Tibial artery (tissue), 4 donors: Measurements from ENCODE around the gene EFCAB14.
"Not testable (repeated sequence)": the region's sequence is repeated elsewhere in the genome, so short reads cannot be mapped to it uniquely, and the experiment has no call there.

ENCODE experiments used
- DNase-seq, 2 donors: peaks; one replicate each; pipeline ENCODE4 v3.0.0-alpha.2; 2019
- H3K27ac ChIP-seq, 2 donors: fragments of 200-600 bp; sonication (generic) in 1 of 2; 1 replicate in 1 of 2; 2 replicates in 1 of 2; pipeline ENCODE4 v1.5.1; 2018 to 2019; ENCODE audit warnings: mild to moderate bottlenecking in 1 of 2
- H3K27me3 ChIP-seq, 2 donors: fragments of 200-600 bp; sonication (generic) in 1 of 2; one replicate each; pipeline versions ENCODE4 v1.5.1 to v1.6.0; 2016 to 2019
- H3K36me3 ChIP-seq, 3 donors: fragments of 200-600 bp; sonication (generic) in 2 of 3; one replicate each; pipeline ENCODE4 v1.5.1; 2016 to 2019; ENCODE audit warnings: mild to moderate bottlenecking in 2 of 3
- H3K4me1 ChIP-seq, 4 donors: fragments of 200-600 bp; sonication (generic) in 2 of 4; 1 replicate in 3 of 4; 2 replicates in 1 of 4; pipeline ENCODE4 v1.5.1; 2016 to 2019
- H3K4me3 ChIP-seq, 2 donors: fragments of 200-600 bp; sonication (generic) in 1 of 2; 1 replicate in 1 of 2; 2 replicates in 1 of 2; pipeline ENCODE4 v1.5.1; 2018 to 2019; ENCODE audit warnings: mild to moderate bottlenecking in 2 of 2
- H3K9me3 ChIP-seq, 3 donors: fragments of 200-600 bp; sonication (generic) in 1 of 3; one replicate each; pipeline ENCODE4 v1.5.1; 2016 to 2019
- CTCF ChIP-seq, 2 experiments: fragments of 200-600 bp in 1 of 2; fragments of 450-650 bp in 1 of 2; IDR thresholded peaks; one replicate each; pipeline ENCODE4 v1.5.1; 2017 to 2019; ENCODE audit warnings: antibody characterized with exemption in 2 of 2, mild to moderate bottlenecking in 1 of 2, moderate library complexity in 1 of 2
- intact Hi-C: fragments of 100-400 bp; cut with DNase I; formaldehyde crosslinking; loops from one replicate; pipeline ENCODE4 v1.15.0; 2023; ENCODE audit warnings: low total_unique reads

Gene EFCAB14

GRCh38 chr1:46672696-46673095 lies 46.2 kb downstream of the EFCAB14 start:
- TF ChIP-seq CTCF (IDR thresholded peaks at IDR 0.05) = no peak
- peaks cover 0 to 5% (median 0%) of the 10 kb centered on the region in 4 donors for H3K4me1 ChIP-seq
- H3K36me3 ChIP-seq = peaks cover 7 to 52% (median 25%) of the 10 kb centered on the region in 3 donors
- no peak for DNase-seq
- H3K4me3 ChIP-seq = no peak overlapping the region
- H3K27me3 ChIP-seq = no peaks in the 10 kb centered on the region
- H3K27ac ChIP-seq = no peak overlapping the region
- intact Hi-C loops = no loop called here
- no peaks in the 10 kb centered on the region for H3K9me3 ChIP-seq

DNA sequence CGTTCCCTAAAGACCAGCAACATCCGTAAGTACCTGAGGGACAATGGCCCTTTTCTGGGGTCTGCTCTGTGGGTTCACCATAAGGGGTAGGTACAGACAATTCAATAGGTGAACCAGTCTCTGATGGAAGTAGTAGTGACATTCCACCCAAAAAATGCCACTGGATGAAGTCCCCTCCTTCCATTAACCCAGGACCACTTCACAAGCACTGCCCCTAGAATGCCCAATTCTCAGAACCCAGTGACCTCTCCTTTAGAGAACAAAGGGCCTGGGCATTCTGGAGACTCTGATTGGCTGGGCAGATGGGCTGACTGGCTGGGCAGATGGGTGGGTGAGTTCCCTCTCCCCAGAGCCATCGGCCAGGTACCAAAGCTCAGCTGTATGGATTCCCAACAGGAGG lies 47.4 kb downstream of the EFCAB14 start, which contains the start of gene TEX38:
TSS of gene TEX38 (plus strand) at position 301 of the 400 bp plus-strand sequence. CDS start at position 382, 81 bp downstream.
- no peaks in the 10 kb centered on the region for H3K27me3 ChIP-seq
- no peak for DNase-seq
- intact Hi-C loops = no loop called here
- H3K36me3 ChIP-seq = peaks cover 0 to 43% (median 17%) of the 10 kb centered on the region in 3 donors
- no peaks in the 10 kb centered on the region for H3K9me3 ChIP-seq
- H3K27ac ChIP-seq = no peak within 1 kb of the TSS
- peaks cover 0 to 15% (median 10%) of the 10 kb centered on the region in 4 donors for H3K4me1 ChIP-seq
- no peak within 1 kb of the TSS for H3K4me3 ChIP-seq
- TF ChIP-seq CTCF (IDR thresholded peaks at IDR 0.05) = no peak

- Histone ChIP-seq H3K27ac (no peak overlapping the region), H3K4me1 (peaks cover 0 to 26% (median 20%) of the 10 kb centered on the region in 4 donors), H3K4me3 (no peak overlapping the region), H3K27me3 (no peaks in the 10 kb centered on the region), H3K36me3 (peaks cover 2 to 32% (median 12%) of the 10 kb centered on the region in 3 donors), H3K9me3 (no peaks in the 10 kb centered on the region)
- TF ChIP-seq CTCF (IDR thresholded peaks at IDR 0.05) = no peak
- no peak for DNase-seq
- intact Hi-C loops = no loop called here
These were observed 48.8 kb downstream of the EFCAB14 start for GRCh38 chr1:46670134-46670533.

DNA sequence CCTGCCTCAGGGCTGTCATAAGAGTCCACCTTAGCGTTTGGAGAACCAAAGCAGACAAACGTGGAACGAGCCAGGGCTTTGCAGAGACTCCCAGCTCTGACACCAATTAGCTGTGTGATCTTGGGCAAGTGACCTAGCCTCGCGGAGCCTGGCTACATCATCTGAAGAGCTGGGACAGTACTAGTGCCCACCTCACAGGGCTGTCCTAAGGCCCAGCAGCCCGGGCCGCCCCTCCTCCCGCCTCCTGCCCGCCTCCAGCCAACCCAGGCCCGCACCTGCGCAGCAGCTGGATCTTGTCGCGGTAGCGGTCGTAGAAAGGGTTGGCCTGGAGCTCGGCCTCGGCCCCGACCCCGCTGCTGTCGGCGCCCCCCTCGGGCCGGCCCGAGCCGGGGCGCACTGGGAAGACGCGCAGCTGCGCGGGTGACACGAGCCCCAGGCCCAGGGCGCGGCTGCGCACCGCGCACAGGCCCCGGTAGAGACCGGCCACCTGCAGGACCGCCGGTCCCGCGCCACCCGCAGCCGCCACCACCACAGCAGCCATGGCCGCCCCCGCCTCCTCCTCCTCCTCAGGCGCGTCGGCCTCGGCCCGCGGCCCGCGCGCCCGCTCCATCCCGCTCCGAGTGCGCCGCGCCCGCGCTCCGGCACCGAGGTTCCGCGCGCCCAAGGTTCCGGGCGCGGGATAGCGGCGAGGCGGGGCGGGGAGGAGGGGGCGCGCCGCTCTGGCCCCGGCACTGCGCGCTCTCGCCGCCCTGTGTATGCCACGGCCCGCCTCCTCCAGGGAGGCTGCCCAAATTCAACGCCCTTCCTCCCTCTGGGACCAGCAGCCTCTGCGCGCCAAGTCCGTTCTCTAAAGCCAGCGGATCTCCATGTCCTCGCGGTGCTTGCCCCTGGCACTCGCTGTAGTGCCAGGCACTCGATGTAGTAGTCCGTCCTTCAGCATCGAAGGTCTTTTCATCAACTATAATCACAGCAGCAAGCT lies 50.8 kb downstream of the EFCAB14 start, which contains the start of gene ATPAF1:
TSS of gene ATPAF1 (minus strand) at position 583 of the 979 bp plus-strand sequence. CDS start at position 541, 42 bp downstream.
- TF ChIP-seq CTCF (IDR thresholded peaks at IDR 0.05) = no peak
- Histone ChIP-seq H3K27me3 (no peaks in the 10 kb centered on the region), H3K27ac (peak within 1 kb of the TSS; percentile 89 to 91), H3K4me3 (peak within 1 kb of the TSS; percentile 73 to 95), H3K4me1 (peaks cover 0 to 34% (median 22%) of the 10 kb centered on the region in 4 donors), H3K36me3 (peaks cover 19 to 27% (median 19%) of the 10 kb centered on the region in 3 donors), H3K9me3 (no peaks in the 10 kb centered on the region)
- intact Hi-C loops = loop anchor here (5.0 kb wide), 2 partner anchors 49 to 51 kb away; partner anchors contain the start of genes EFCAB14 and MOB3C
- peak; percentile 64 to 90 for DNase-seq

- Histone ChIP-seq H3K4me1 (peaks cover 0 to 34% (median 22%) of the 10 kb centered on the region in 4 donors), H3K4me3 (no peak overlapping the region), H3K36me3 (peaks cover 19 to 28% (median 26%) of the 10 kb centered on the region in 3 donors), H3K27ac (no peak overlapping the region), H3K9me3 (no peaks in the 10 kb centered on the region), H3K27me3 (no peaks in the 10 kb centered on the region)
- TF ChIP-seq CTCF (IDR thresholded peaks at IDR 0.05) = no peak
- intact Hi-C loops = loop anchor here (5.0 kb wide), 2 partner anchors 49 to 51 kb away; partner anchors contain the start of genes EFCAB14 and MOB3C
- DNase-seq = no peak
These were observed 52.9 kb downstream of the EFCAB14 start for GRCh38 chr1:46665983-46666382.

DNA sequence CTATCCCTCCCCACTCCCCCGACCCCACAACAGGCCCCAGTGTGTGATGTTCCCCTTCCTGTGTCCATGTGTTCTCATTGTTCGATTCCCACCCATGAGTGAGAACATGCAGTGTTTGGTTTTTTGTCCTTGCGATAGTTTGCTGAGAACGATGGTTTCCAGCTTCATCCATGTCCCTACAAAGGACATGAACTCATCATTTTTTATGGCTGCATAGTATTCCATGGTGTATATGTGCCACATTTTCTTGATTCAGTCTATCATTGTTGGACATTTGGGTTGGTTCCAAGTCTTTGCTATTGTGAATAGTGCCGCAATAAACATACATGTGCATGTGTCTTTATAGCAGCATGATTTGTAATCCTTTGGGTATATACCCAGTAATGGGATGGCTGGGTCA lies 56.0 kb downstream of the EFCAB14 start:
- H3K27me3 ChIP-seq, H3K27ac ChIP-seq, DNase-seq, H3K4me3 ChIP-seq, intact Hi-C loops, H3K9me3 ChIP-seq: not testable (repeated sequence)
- H3K36me3 ChIP-seq = peaks cover 42 to 51% (median 45%) of the 10 kb centered on the region in 3 donors
- peaks cover 0 to 34% (median 19%) of the 10 kb centered on the region in 4 donors for H3K4me1 ChIP-seq

DNA sequence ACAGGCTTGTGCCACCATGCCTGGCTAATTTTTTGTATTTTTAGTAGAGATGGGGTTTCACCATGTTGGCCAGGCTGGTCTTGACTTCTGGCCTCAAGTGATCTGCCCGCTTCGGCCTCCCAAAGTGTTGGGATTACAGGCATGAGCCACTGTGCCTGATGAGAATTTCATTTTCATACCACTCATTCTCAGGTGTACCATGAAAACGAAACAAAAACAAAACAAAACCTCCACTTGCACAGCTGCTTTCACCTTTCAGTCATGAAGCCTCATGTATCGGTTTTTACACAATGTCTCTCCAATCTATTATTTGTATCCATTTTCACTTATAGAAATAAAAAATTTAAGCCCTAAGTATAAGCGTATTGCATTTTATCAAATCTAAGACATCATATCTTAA lies 58.8 kb downstream of the EFCAB14 start:
- H3K27me3 ChIP-seq, H3K4me3 ChIP-seq, DNase-seq, H3K27ac ChIP-seq, H3K4me1 ChIP-seq, H3K9me3 ChIP-seq, intact Hi-C loops: not testable (repeated sequence)
- peaks cover 66 to 76% (median 72%) of the 10 kb centered on the region in 3 donors for H3K36me3 ChIP-seq
